Measurements from ENCODE around the gene P4HA3.

DNA sequence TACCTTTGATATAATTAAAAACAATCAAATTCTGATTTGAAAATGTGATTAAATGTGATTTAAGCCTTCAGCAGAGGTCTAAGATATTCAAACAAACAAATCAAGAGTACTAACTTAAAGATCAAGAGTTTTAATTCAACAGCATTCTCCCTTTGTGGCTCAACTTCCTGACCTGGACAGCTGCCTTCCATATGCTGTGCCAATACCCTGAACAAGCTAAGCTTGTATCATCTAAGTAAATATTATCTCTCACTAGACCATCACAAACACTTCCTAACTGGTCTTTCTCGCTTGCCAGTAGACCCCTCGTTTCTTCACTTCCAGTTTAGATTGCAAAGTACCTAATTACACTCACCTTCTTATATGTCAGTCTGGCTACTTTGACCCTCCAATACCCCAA is 35.9 kb upstream of the P4HA3 start:
- TF ChIP-seq, protein P1, sequence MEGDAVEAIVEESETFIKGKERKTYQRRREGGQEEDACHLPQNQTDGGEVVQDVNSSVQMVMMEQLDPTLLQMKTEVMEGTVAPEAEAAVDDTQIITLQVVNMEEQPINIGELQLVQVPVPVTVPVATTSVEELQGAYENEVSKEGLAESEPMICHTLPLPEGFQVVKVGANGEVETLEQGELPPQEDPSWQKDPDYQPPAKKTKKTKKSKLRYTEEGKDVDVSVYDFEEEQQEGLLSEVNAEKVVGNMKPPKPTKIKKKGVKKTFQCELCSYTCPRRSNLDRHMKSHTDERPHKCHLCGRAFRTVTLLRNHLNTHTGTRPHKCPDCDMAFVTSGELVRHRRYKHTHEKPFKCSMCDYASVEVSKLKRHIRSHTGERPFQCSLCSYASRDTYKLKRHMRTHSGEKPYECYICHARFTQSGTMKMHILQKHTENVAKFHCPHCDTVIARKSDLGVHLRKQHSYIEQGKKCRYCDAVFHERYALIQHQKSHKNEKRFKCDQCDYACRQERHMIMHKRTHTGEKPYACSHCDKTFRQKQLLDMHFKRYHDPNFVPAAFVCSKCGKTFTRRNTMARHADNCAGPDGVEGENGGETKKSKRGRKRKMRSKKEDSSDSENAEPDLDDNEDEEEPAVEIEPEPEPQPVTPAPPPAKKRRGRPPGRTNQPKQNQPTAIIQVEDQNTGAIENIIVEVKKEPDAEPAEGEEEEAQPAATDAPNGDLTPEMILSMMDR (IDR thresholded peaks at IDR 0.05 in 2 of 3, conservative IDR thresholded peaks at IDR 0.05 in 1 of 3; ENCODE audit: borderline replicate concordance in 1 of 3, insufficient read depth in 1 of 3, low read depth in 2 of 3, low read length in 2 of 3) = no peak
- TF ChIP-seq, protein P2, sequence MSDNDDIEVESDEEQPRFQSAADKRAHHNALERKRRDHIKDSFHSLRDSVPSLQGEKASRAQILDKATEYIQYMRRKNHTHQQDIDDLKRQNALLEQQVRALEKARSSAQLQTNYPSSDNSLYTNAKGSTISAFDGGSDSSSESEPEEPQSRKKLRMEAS (IDR thresholded peaks at IDR 0.05) = no peak
- TF ChIP-seq POLR2AphosphoS5 (IDR thresholded peaks at IDR 0.05; ENCODE audit: low read depth, low read length) (no peak), CEBPB (IDR thresholded peaks at IDR 0.05; ENCODE audit: low read depth) (no peak), RAD21 (IDR thresholded peaks at IDR 0.05; ENCODE audit: low read depth) (no peak), ZNF274 (IDR thresholded peaks at IDR 0.05; ENCODE audit: low read depth, low read length) (no peak), EZH2 (IDR thresholded peaks at IDR 0.05) (no peak), SIN3A (IDR thresholded peaks at IDR 0.05; ENCODE audit: low read depth) (no peak), POLR2A (IDR thresholded peaks at IDR 0.05; ENCODE audit: borderline replicate concordance, extremely low read depth, insufficient read depth, insufficient read length) (no peak), EGR1 (IDR thresholded peaks at IDR 0.05; ENCODE audit: low read depth) (no peak), JUND (IDR thresholded peaks at IDR 0.05) (no peak)
- TF ChIP-seq, protein P3, sequence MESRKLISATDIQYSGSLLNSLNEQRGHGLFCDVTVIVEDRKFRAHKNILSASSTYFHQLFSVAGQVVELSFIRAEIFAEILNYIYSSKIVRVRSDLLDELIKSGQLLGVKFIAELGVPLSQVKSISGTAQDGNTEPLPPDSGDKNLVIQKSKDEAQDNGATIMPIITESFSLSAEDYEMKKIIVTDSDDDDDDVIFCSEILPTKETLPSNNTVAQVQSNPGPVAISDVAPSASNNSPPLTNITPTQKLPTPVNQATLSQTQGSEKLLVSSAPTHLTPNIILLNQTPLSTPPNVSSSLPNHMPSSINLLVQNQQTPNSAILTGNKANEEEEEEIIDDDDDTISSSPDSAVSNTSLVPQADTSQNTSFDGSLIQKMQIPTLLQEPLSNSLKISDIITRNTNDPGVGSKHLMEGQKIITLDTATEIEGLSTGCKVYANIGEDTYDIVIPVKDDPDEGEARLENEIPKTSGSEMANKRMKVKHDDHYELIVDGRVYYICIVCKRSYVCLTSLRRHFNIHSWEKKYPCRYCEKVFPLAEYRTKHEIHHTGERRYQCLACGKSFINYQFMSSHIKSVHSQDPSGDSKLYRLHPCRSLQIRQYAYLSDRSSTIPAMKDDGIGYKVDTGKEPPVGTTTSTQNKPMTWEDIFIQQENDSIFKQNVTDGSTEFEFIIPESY (IDR thresholded peaks at IDR 0.05; ENCODE audit: extremely low read depth, insufficient replicate concordance, low read length) = no peak
- TF ChIP-seq, protein P4, sequence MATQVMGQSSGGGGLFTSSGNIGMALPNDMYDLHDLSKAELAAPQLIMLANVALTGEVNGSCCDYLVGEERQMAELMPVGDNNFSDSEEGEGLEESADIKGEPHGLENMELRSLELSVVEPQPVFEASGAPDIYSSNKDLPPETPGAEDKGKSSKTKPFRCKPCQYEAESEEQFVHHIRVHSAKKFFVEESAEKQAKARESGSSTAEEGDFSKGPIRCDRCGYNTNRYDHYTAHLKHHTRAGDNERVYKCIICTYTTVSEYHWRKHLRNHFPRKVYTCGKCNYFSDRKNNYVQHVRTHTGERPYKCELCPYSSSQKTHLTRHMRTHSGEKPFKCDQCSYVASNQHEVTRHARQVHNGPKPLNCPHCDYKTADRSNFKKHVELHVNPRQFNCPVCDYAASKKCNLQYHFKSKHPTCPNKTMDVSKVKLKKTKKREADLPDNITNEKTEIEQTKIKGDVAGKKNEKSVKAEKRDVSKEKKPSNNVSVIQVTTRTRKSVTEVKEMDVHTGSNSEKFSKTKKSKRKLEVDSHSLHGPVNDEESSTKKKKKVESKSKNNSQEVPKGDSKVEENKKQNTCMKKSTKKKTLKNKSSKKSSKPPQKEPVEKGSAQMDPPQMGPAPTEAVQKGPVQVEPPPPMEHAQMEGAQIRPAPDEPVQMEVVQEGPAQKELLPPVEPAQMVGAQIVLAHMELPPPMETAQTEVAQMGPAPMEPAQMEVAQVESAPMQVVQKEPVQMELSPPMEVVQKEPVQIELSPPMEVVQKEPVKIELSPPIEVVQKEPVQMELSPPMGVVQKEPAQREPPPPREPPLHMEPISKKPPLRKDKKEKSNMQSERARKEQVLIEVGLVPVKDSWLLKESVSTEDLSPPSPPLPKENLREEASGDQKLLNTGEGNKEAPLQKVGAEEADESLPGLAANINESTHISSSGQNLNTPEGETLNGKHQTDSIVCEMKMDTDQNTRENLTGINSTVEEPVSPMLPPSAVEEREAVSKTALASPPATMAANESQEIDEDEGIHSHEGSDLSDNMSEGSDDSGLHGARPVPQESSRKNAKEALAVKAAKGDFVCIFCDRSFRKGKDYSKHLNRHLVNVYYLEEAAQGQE (IDR thresholded peaks at IDR 0.05; ENCODE audit: low read depth) = no peak
- TF ChIP-seq, protein P5, sequence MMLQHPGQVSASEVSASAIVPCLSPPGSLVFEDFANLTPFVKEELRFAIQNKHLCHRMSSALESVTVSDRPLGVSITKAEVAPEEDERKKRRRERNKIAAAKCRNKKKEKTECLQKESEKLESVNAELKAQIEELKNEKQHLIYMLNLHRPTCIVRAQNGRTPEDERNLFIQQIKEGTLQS (IDR thresholded peaks at IDR 0.05) = no peak
